ENCODE data around the gene LOC128125822.
"Not testable (repeated sequence)": the region's sequence is repeated elsewhere in the genome, so short reads cannot be mapped to it uniquely, and the experiment has no call there.

Gene LOC128125822

GRCh38 chr6:63572044-63572746 lies at the start of gene LOC128125822, which contains the start of gene PTP4A1:
Gene LOC128125822 (plus strand): TSS chr6:63572480.
Gene PTP4A1 (plus strand): TSS chr6:63572480. CDS start chr6:63576881, 4,401 bp downstream.
- H3K9me3 ChIP-seq: no peaks in the 10 kb centered on the region; the same call in 1 of the 2 replicates
- H3K4me1 ChIP-seq: peaks cover 19% of the 10 kb centered on the region
- in situ Hi-C loops (cut with MboI; ENCODE audit: low sequenced_read_pairs): no loop called here

DNA sequence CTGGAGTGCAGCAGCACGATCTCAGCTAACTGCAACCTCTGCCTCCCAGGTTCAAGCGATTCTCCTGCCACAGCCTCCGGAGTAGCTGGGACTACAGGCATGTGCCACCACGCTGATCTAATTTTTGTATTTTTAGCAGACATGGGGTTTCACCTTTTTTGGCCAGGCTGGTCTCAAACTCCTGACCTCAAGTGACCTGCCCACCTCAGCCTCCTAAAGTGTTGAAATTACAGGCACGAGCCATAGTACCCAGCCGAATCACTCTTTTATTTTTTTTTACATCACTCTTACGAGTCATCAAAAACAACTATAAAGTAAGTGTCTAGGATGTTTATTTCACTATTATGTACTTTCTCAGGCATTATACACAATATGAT lies 49.4 kb upstream of the LOC128125822 start:
- H3K36me3 ChIP-seq (replicated peaks); H3K9me3 ChIP-seq; DNase-seq (ENCODE audit: low spot score in 2 of 2); H3K27me3 ChIP-seq (ENCODE audit: low read depth); in situ Hi-C loops (cut with MboI; ENCODE audit: low sequenced_read_pairs); H3K4me1 ChIP-seq; H3K4me3 ChIP-seq: not testable (repeated sequence)

More at GRCh38 chr6:63572044-63572746, at the start of gene LOC128125822, which contains the start of gene PTP4A1:
- peak; percentile 90 to 96 for DNase-seq (ENCODE audit: low spot score in 2 of 2)
- Histone ChIP-seq H3K36me3 (replicated peaks) (peaks cover 13% of the 10 kb centered on the region), H3K27me3 (ENCODE audit: low read depth) (no peaks in the 10 kb centered on the region), H3K4me3 (peak within 1 kb of the TSS; percentile 79)

DNA sequence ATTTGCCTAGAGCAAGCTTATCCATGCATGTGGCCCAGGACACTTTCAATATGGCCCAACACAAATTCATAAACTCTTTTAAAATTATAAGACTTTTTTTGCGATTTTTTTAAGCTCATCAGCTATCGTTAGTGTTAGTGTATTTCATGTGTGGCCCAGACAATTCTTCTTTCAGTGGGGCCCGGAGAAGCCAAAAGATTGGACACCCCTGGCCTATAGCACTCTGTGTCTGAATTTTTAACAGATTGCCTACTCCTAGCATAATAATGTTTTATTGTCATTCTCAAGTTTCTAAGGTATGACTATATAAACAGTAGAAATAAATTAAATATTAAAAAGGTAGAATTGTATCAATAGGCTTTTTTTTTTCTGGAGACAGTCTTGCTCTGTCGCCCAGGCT lies 48.6 kb upstream of the LOC128125822 start:
- no peaks in the 10 kb centered on the region for H3K4me1 ChIP-seq
- H3K9me3 ChIP-seq: no peaks in the 10 kb centered on the region
- in situ Hi-C loops (cut with MboI; ENCODE audit: low sequenced_read_pairs): no loop called here
- DNase-seq (ENCODE audit: low spot score in 2 of 2): no peak
- H3K27me3 ChIP-seq (ENCODE audit: low read depth): no peaks in the 10 kb centered on the region
- H3K36me3 ChIP-seq (replicated peaks): no peaks in the 10 kb centered on the region
- H3K4me3 ChIP-seq: no peak overlapping the region

GRCh38 chr6:63525186-63525878 lies 46.9 kb upstream of the LOC128125822 start:
- Histone ChIP-seq H3K36me3 (replicated peaks) (no peaks in the 10 kb centered on the region), H3K4me3 (no peak overlapping the region), H3K27me3 (ENCODE audit: low read depth) (no peaks in the 10 kb centered on the region), H3K4me1 (no peaks in the 10 kb centered on the region), H3K9me3 (no peaks in the 10 kb centered on the region)
- DNase-seq (ENCODE audit: low spot score in 2 of 2): no peak
- in situ Hi-C loops (cut with MboI; ENCODE audit: low sequenced_read_pairs): no loop called here

DNA sequence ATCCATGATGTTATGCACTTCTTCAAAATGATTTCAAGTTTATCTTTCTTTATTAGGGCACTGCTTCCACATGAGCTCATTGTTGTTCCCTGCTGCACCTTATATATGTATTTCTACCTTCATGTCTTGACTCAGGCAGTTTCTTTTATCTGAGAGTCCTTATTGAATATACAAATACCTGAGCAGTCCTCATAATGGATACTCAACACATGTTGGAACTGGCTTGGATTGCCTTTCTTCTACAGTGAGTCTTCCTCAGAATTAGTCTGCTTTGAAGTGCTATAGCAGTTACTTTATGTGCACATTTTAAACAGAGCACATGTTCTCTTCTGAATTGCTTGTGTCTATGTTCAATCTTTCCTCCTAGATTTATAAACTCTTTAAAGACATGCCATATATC lies 45.3 kb upstream of the LOC128125822 start:
- Histone ChIP-seq H3K4me1 (no peaks in the 10 kb centered on the region), H3K27me3 (ENCODE audit: low read depth) (no peaks in the 10 kb centered on the region), H3K36me3 (replicated peaks) (no peaks in the 10 kb centered on the region), H3K4me3 (no peak overlapping the region), H3K9me3 (no peaks in the 10 kb centered on the region)
- DNase-seq (ENCODE audit: low spot score in 2 of 2): no peak
- in situ Hi-C loops (cut with MboI; ENCODE audit: low sequenced_read_pairs): no loop called here

DNA sequence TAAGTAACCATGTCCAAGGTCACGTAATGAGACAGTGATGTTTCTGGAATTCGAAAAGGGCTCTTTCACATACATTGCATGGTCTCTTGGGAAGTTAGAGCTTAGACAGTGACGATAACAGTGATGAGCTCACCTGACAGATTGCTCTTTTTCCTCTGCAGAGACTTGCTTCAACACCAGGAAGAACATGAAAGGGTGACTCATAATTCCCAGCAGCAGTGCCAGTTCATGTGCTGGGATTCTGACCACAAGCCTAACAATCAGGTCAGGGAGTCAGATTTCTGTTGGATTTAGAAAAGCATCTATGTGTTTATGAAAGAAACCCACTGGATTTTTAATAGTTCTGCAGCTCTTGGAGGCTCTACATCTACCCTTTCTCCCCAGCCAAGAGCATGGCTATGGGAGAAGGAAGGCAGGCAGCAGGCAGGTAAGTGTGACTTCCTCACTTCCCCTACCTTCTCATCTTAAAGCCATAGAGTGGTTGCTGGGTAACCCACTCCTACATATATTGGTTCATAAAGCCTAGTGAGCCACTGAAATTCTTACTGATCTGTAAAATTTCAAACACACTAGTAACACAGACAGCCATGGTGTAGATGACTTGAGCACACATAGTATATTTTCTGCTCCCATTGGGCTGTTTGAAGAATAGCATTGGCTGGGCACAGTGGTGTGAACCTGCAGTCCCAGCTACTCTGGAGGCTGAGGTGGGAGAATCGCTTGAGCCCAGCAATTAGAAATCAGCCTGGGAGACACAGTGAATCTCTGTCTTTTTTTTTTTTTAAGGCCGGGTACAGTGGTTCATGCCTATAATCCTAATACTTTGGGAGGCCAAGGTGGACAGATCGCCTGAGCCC lies 44.4 kb upstream of the LOC128125822 start:
- H3K27me3 ChIP-seq (ENCODE audit: low read depth): no peaks in the 10 kb centered on the region
- DNase-seq (ENCODE audit: low spot score in 2 of 2): no peak
- H3K4me1 ChIP-seq: no peaks in the 10 kb centered on the region
- in situ Hi-C loops (cut with MboI; ENCODE audit: low sequenced_read_pairs): no loop called here
- no peak overlapping the region for H3K4me3 ChIP-seq
- H3K9me3 ChIP-seq: no peaks in the 10 kb centered on the region
- no peaks in the 10 kb centered on the region for H3K36me3 ChIP-seq (replicated peaks)

- in situ Hi-C loops (cut with MboI; ENCODE audit: low sequenced_read_pairs): no loop called here
- Histone ChIP-seq H3K9me3 (no peaks in the 10 kb centered on the region), H3K4me3 (no peak overlapping the region), H3K4me1 (no peaks in the 10 kb centered on the region), H3K36me3 (replicated peaks) (no peaks in the 10 kb centered on the region), H3K27me3 (ENCODE audit: low read depth) (no peaks in the 10 kb centered on the region)
- DNase-seq (ENCODE audit: low spot score in 2 of 2): no peak
Measured at GRCh38 chr6:63529498-63529897, 42.8 kb upstream of the LOC128125822 start.

- Histone ChIP-seq H3K27me3 (ENCODE audit: low read depth) (no peaks in the 10 kb centered on the region), H3K36me3 (replicated peaks) (no peaks in the 10 kb centered on the region), H3K9me3 (no peaks in the 10 kb centered on the region), H3K4me1 (no peaks in the 10 kb centered on the region), H3K4me3 (no peak overlapping the region)
- no peak for DNase-seq (ENCODE audit: low spot score in 2 of 2)
- in situ Hi-C loops (cut with MboI; ENCODE audit: low sequenced_read_pairs): no loop called here
Measured at GRCh38 chr6:63530182-63530581, 42.1 kb upstream of the LOC128125822 start.

- in situ Hi-C loops (cut with MboI; ENCODE audit: low sequenced_read_pairs): no loop called here
- H3K27me3 ChIP-seq (ENCODE audit: low read depth): no peaks in the 10 kb centered on the region
Measured at GRCh38 chr6:63530991-63531390, 41.3 kb upstream of the LOC128125822 start.

DNA sequence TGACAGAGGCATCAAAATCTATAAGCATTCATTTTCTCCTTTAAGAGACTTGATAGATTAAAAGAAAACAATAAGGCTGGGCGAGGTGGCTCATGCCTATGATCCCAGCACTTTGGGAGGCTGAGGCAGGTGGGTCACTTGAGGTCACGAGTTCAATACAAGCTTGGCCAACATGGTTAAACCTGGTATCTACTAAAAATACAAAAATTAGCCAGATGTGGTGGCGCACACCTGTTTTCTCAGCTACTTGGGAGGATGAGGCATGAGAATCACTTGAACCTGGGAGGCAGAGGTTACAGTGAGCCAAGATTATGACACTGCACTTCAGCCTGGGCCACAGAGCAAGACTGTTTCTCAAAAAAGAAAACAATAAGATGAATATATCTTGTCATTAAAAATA lies 39.3 kb upstream of the LOC128125822 start:
- DNase-seq (ENCODE audit: low spot score in 2 of 2): no peak
- H3K36me3 ChIP-seq (replicated peaks): no peaks in the 10 kb centered on the region
- no peaks in the 10 kb centered on the region for H3K27me3 ChIP-seq (ENCODE audit: low read depth)
- H3K4me1 ChIP-seq: no peaks in the 10 kb centered on the region
- H3K9me3 ChIP-seq: no peaks in the 10 kb centered on the region
- in situ Hi-C loops (cut with MboI; ENCODE audit: low sequenced_read_pairs): no loop called here
- H3K4me3 ChIP-seq: no peak overlapping the region

More at GRCh38 chr6:63530991-63531390, 41.3 kb upstream of the LOC128125822 start:
- Histone ChIP-seq H3K36me3 (replicated peaks) (no peaks in the 10 kb centered on the region), H3K4me3 (no peak overlapping the region), H3K4me1 (no peaks in the 10 kb centered on the region), H3K9me3 (no peaks in the 10 kb centered on the region)
- no peak for DNase-seq (ENCODE audit: low spot score in 2 of 2)

- in situ Hi-C loops (cut with MboI; ENCODE audit: low sequenced_read_pairs): no loop called here
- no peak overlapping the region for H3K4me3 ChIP-seq
- no peaks in the 10 kb centered on the region for H3K4me1 ChIP-seq
- DNase-seq (ENCODE audit: low spot score in 2 of 2): no peak
- H3K9me3 ChIP-seq: no peaks in the 10 kb centered on the region
- no peaks in the 10 kb centered on the region for H3K27me3 ChIP-seq (ENCODE audit: low read depth)
- H3K36me3 ChIP-seq (replicated peaks): no peaks in the 10 kb centered on the region
Measured at GRCh38 chr6:63533952-63534351, 38.3 kb upstream of the LOC128125822 start.

- H3K36me3 ChIP-seq (replicated peaks): no peaks in the 10 kb centered on the region
- no peak overlapping the region for H3K4me3 ChIP-seq
- no peak for DNase-seq (ENCODE audit: low spot score in 2 of 2)
- no peaks in the 10 kb centered on the region for H3K4me1 ChIP-seq
- H3K9me3 ChIP-seq: no peaks in the 10 kb centered on the region
- in situ Hi-C loops (cut with MboI; ENCODE audit: low sequenced_read_pairs): no loop called here
- H3K27me3 ChIP-seq (ENCODE audit: low read depth): no peaks in the 10 kb centered on the region
Measured at GRCh38 chr6:63537201-63537958, 34.9 kb upstream of the LOC128125822 start.

DNA sequence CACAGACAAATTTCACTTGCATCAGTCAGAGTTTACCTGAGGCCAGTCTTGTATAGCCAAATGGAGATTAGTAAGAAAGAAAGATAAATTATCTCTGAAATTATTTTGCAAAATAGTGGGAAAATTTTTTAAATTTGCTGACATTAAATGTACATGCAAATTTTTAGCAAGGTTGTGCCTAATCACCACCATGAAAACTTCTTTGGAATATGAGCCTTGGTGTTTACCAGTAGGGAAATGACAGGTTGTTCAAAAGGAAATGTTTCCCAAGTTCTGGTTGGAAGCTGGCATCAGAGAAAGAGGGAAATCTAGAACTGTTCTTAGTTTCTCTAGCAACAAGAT lies 34.4 kb upstream of the LOC128125822 start:
- Histone ChIP-seq H3K4me3 (no peak overlapping the region), H3K4me1 (no peaks in the 10 kb centered on the region), H3K9me3 (no peaks in the 10 kb centered on the region), H3K36me3 (replicated peaks) (no peaks in the 10 kb centered on the region), H3K27me3 (ENCODE audit: low read depth) (no peaks in the 10 kb centered on the region)
- in situ Hi-C loops (cut with MboI; ENCODE audit: low sequenced_read_pairs): no loop called here
- DNase-seq (ENCODE audit: low spot score in 2 of 2): no peak
